GM12891 (cell line): Measurements from ENCODE around the gene BBS2.

Experiments used
- POLR2A ChIP-seq: IDR thresholded peaks from 2 replicates; pipeline ENCODE4 v1.6.1; 2011; ENCODE audit warnings: low read depth, low read length, control low read depth
- POLR2AphosphoS5 ChIP-seq: IDR thresholded peaks from 2 replicates; pipeline ENCODE4 v1.6.1; 2011; ENCODE audit warnings: low read depth, low read length, control low read depth

GRCh38 chr16:56505181-56505580 is 14.6 kb downstream of the BBS2 start:
- no peak for TF ChIP-seq POLR2A
- TF ChIP-seq POLR2AphosphoS5, result no peak
